CD4-positive, alpha-beta T cell (primary cell): ENCODE results near the gene B3GALNT1. TPM values are rescaled to one million over a fixed set of nuclear protein-coding genes. Genes with fewer than 3 reads are reported as not detected.

ENCODE experiments used
- ATAC-seq: fragments of 200-7000 bp; cut with Tn5 transposase; one replicate; pipeline ENCODE4 v1.10.0; 2022; ENCODE audit warnings: mild to moderate bottlenecking; ENCODE audit not compliant: poor library complexity
- CTCF ChIA-PET: fragments of 350-600 bp; sonication (Branson Sonifier 250); formaldehyde crosslinking; loops from one replicate; lab custom pipeline; 2021; ENCODE audit warnings: antibody characterized with exemption, inconsistent platforms; lab: Charles Lee
- POLR2A ChIA-PET: fragments of 350-600 bp; sonication (Branson Sonifier 250); formaldehyde crosslinking; loops from one replicate; lab custom pipeline; 2021; ENCODE audit warnings: antibody characterized with exemption, inconsistent platforms; lab: Charles Lee
- DNase-seq, 14 experiments: peaks; one replicate each; pipeline ENCODE4 v3.0.0-alpha.2; 2013 to 2020; ENCODE audit warnings: mixed read lengths in 2 of 14
- H3K27ac ChIP-seq, 2 donors: one replicate each; pipeline versions ENCODE4 v1.5.1 to v1.7.0; 2013; ENCODE audit warnings: low read length in 2 of 2, low read depth in 1 of 2, mild to moderate bottlenecking in 1 of 2
- H3K27me3 ChIP-seq, 2 experiments: 1 replicate in 1 of 2; 2 replicates in 1 of 2; pipeline versions ENCODE4 v1.6.1 to v1.7.0; 2013; ENCODE audit warnings: low read length in 2 of 2, control low read depth in 1 of 2, mild to moderate bottlenecking in 1 of 2, moderate library complexity in 1 of 2; ENCODE audit not compliant: insufficient read depth in 2 of 2, control insufficient read depth in 1 of 2
- H3K36me3 ChIP-seq: one replicate; pipeline ENCODE4 v1.6.1; 2013; ENCODE audit warnings: low read length, control low read depth; ENCODE audit not compliant: insufficient read depth
- H3K4me1 ChIP-seq: one replicate; pipeline ENCODE4 v1.6.1; 2013; ENCODE audit warnings: low read length, control low read depth; ENCODE audit not compliant: insufficient read depth
- H3K4me3 ChIP-seq: one replicate; pipeline ENCODE4 v1.5.1; 2013; ENCODE audit warnings: mild to moderate bottlenecking, low read length, moderate library complexity
- H3K9me3 ChIP-seq, 2 experiments: 1 replicate in 1 of 2; 2 replicates in 1 of 2; pipeline versions ENCODE4 v1.6.1 to v1.7.0; 2013; ENCODE audit warnings: low read length in 2 of 2, mild to moderate bottlenecking in 2 of 2, control low read depth in 1 of 2, moderate library complexity in 1 of 2; ENCODE audit not compliant: control insufficient read depth in 1 of 2, insufficient read depth in 1 of 2
- H3K27ac Mint-ChIP-seq: one replicate; pipeline ENCODE4 v1.8.0; 2020; ENCODE audit warnings: mixed read lengths
- H3K27me3 Mint-ChIP-seq: one replicate; pipeline ENCODE4 v1.8.0; 2021; ENCODE audit warnings: mixed read lengths
- H3K36me3 Mint-ChIP-seq: one replicate; pipeline ENCODE4 v1.8.0; 2021; ENCODE audit warnings: low read depth, mixed read lengths
- H3K4me1 Mint-ChIP-seq: one replicate; pipeline ENCODE4 v1.8.0; 2021; ENCODE audit warnings: low read depth, mixed read lengths
- H3K4me3 Mint-ChIP-seq: one replicate; pipeline ENCODE4 v1.8.0; 2020; ENCODE audit warnings: mild to moderate bottlenecking, mixed read lengths
- H3K9me3 Mint-ChIP-seq: one replicate; pipeline ENCODE4 v1.8.0; 2020; ENCODE audit warnings: mixed read lengths
- CTCF ChIP-seq: fragments of 200-600 bp; IDR thresholded peaks from one replicate; pipeline ENCODE4 v1.8.0; 2022; ENCODE audit warnings: antibody characterized with exemption, mild to moderate bottlenecking
- intact Hi-C, 2 experiments: fragments of 100-400 bp; cut with DNase I in 1 of 2; cut with micrococcal nuclease in 1 of 2; formaldehyde crosslinking; loops; one replicate each; pipeline versions ENCODE4 v1.15.1 to v1.9.0; 2023 to 2025; cut with DNase I, micrococcal nuclease
- total RNA-seq, 174 experiments: library from RNA in 2 of 174; stranded (reverse) in 2 of 174; gene quantifications; one replicate each; pipeline ENCODE4 v1.2.3 and lab custom pipeline; 2021 to 2026

B3GALNT1 gene
- total RNA-seq, 2 experiments from 2014 or later = 0.20 to 0.33 TPM

- H3K4me1 Mint-ChIP-seq = no peaks in the 10 kb centered on the region
- ATAC-seq (no peak), DNase-seq (no peak)
- ChIA-PET POLR2A (no interaction called here), CTCF (interaction anchor here (0.8 kb wide), 1 partner anchor 10 kb away, joined by 3 read pairs; no protein-coding TSS in a partner anchor)
- H3K36me3 Mint-ChIP-seq = no peaks in the 10 kb centered on the region
- no peak overlapping the region for H3K27ac Mint-ChIP-seq
- TF ChIP-seq CTCF = no peak
- H3K27ac ChIP-seq = no peak overlapping the region
- no peak overlapping the region for H3K4me3 Mint-ChIP-seq
- no peaks in the 10 kb centered on the region for H3K9me3 Mint-ChIP-seq
- no peak overlapping the region for H3K4me3 ChIP-seq
- intact Hi-C loops = no loop called here
- no peaks in the 10 kb centered on the region for H3K36me3 ChIP-seq
- peaks cover 0 to 7% of the 10 kb centered on the region in 2 experiments for H3K27me3 ChIP-seq
- peaks cover 6% of the 10 kb centered on the region for H3K27me3 Mint-ChIP-seq
- no peaks in the 10 kb centered on the region for H3K4me1 ChIP-seq
- no peaks in the 10 kb centered on the region for H3K9me3 ChIP-seq
Measured at GRCh38 chr3:161149529-161149928, 44.4 kb upstream of the B3GALNT1 start.

GRCh38 chr3:161148832-161149475 is 43.8 kb upstream of the B3GALNT1 start:
- Mint-ChIP-seq H3K27me3 (peaks cover 6% of the 10 kb centered on the region), H3K27ac (no peak overlapping the region), H3K4me1 (no peaks in the 10 kb centered on the region), H3K9me3 (no peaks in the 10 kb centered on the region), H3K4me3 (no peak overlapping the region), H3K36me3 (no peaks in the 10 kb centered on the region)
- ChIA-PET POLR2A (no interaction called here), CTCF (interaction anchor here (0.8 kb wide), 1 partner anchor 9 kb away, joined by 3 read pairs; no protein-coding TSS in a partner anchor)
- Histone ChIP-seq H3K4me3 (no peak overlapping the region), H3K4me1 (no peaks in the 10 kb centered on the region), H3K27ac (no peak overlapping the region), H3K27me3 (peaks cover 0 to 7% of the 10 kb centered on the region in 2 experiments), H3K9me3 (no peaks in the 10 kb centered on the region), H3K36me3 (no peaks in the 10 kb centered on the region)
- intact Hi-C loops = no loop called here
- no peak for TF ChIP-seq CTCF
- ATAC-seq = no peak
- DNase-seq = no peak

- TF ChIP-seq CTCF = no peak
- no peak overlapping the region for H3K27ac Mint-ChIP-seq
Measured at GRCh38 chr3:161142486-161142885, 37.3 kb upstream of the B3GALNT1 start.

More at GRCh38 chr3:161142486-161142885, 37.3 kb upstream of the B3GALNT1 start:
- Histone ChIP-seq H3K4me3 (no peak overlapping the region), H3K27ac (no peak overlapping the region), H3K9me3 (no peaks in the 10 kb centered on the region), H3K36me3 (no peaks in the 10 kb centered on the region), H3K27me3 (no peaks in the 10 kb centered on the region), H3K4me1 (no peaks in the 10 kb centered on the region)
- DNase-seq = no peak
- ChIA-PET POLR2A (no interaction called here), CTCF (no interaction called here)
- H3K4me3 Mint-ChIP-seq = no peak overlapping the region
- H3K36me3 Mint-ChIP-seq = no peaks in the 10 kb centered on the region
- no peaks in the 10 kb centered on the region for H3K27me3 Mint-ChIP-seq
- H3K4me1 Mint-ChIP-seq = no peaks in the 10 kb centered on the region
- ATAC-seq = no peak
- no peaks in the 10 kb centered on the region for H3K9me3 Mint-ChIP-seq
- intact Hi-C loops = no loop called here
